ENCODE measurements around the gene CAMSAP1.

CAMSAP1 gene

GRCh38 chr9:135879619-135880018 is 27.7 kb downstream of the CAMSAP1 start:
- H3K4me1 ChIP-seq (ENCODE audit: insufficient read depth, insufficient read length): peaks cover 9% of the 10 kb centered on the region
- no peak for DNase-seq (ENCODE audit: low read depth, low spot score)
- H3K9ac ChIP-seq (ENCODE audit: insufficient read length, low read depth): no peak overlapping the region
- H3K9me3 ChIP-seq (ENCODE audit: insufficient read depth, low read length): no peaks in the 10 kb centered on the region
- H3K4me3 ChIP-seq (ENCODE audit: insufficient read length, low read depth): no peak overlapping the region
- H3K36me3 ChIP-seq (ENCODE audit: insufficient read depth, insufficient read length, low read length): peaks cover 33% of the 10 kb centered on the region
- TF ChIP-seq YY1 (IDR thresholded peaks at IDR 0.05; ENCODE audit: insufficient read depth, insufficient read length) (no peak), ZNF274 (IDR thresholded peaks at IDR 0.05; ENCODE audit: low read depth, low read length) (no peak), SUZ12 (IDR thresholded peaks at IDR 0.05; ENCODE audit: extremely low read depth, insufficient read depth, insufficient read length) (no peak)
- no peaks in the 10 kb centered on the region for H3K27me3 ChIP-seq (ENCODE audit: insufficient read depth, insufficient read length)

GRCh38 chr9:135879237-135879601 is 28.1 kb downstream of the CAMSAP1 start:
- Histone ChIP-seq H3K27me3 (ENCODE audit: insufficient read depth, insufficient read length) (no peaks in the 10 kb centered on the region), H3K36me3 (ENCODE audit: insufficient read depth, insufficient read length, low read length) (peaks cover 33% of the 10 kb centered on the region), H3K4me3 (ENCODE audit: insufficient read length, low read depth) (no peak overlapping the region), H3K4me1 (ENCODE audit: insufficient read depth, insufficient read length) (peaks cover 6% of the 10 kb centered on the region), H3K9ac (ENCODE audit: insufficient read length, low read depth) (no peak overlapping the region), H3K9me3 (ENCODE audit: insufficient read depth, low read length) (no peaks in the 10 kb centered on the region)
- DNase-seq (ENCODE audit: low read depth, low spot score): no peak
- TF ChIP-seq SUZ12 (IDR thresholded peaks at IDR 0.05; ENCODE audit: extremely low read depth, insufficient read depth, insufficient read length) (no peak), YY1 (IDR thresholded peaks at IDR 0.05; ENCODE audit: insufficient read depth, insufficient read length) (no peak), ZNF274 (IDR thresholded peaks at IDR 0.05; ENCODE audit: low read depth, low read length) (no peak)

GRCh38 chr9:135878528-135879236 is 28.7 kb downstream of the CAMSAP1 start:
- no peak overlapping the region for H3K4me3 ChIP-seq (ENCODE audit: insufficient read length, low read depth)
- H3K27me3 ChIP-seq (ENCODE audit: insufficient read depth, insufficient read length): no peaks in the 10 kb centered on the region
- H3K36me3 ChIP-seq (ENCODE audit: insufficient read depth, insufficient read length, low read length): peaks cover 33% of the 10 kb centered on the region
- no peak for TF ChIP-seq YY1 (IDR thresholded peaks at IDR 0.05; ENCODE audit: insufficient read depth, insufficient read length)
- TF ChIP-seq SUZ12 (IDR thresholded peaks at IDR 0.05; ENCODE audit: extremely low read depth, insufficient read depth, insufficient read length): no peak
- TF ChIP-seq ZNF274 (IDR thresholded peaks at IDR 0.05; ENCODE audit: low read depth, low read length): no peak
- peaks cover 6% of the 10 kb centered on the region for H3K4me1 ChIP-seq (ENCODE audit: insufficient read depth, insufficient read length)
- no peak overlapping the region for H3K9ac ChIP-seq (ENCODE audit: insufficient read length, low read depth)
- DNase-seq (ENCODE audit: low read depth, low spot score): no peak
- H3K9me3 ChIP-seq (ENCODE audit: insufficient read depth, low read length): no peaks in the 10 kb centered on the region

GRCh38 chr9:135877791-135878527 is 29.4 kb downstream of the CAMSAP1 start:
- H3K4me3 ChIP-seq (ENCODE audit: insufficient read length, low read depth): no peak overlapping the region
- H3K9ac ChIP-seq (ENCODE audit: insufficient read length, low read depth): no peak overlapping the region
- H3K27me3 ChIP-seq (ENCODE audit: insufficient read depth, insufficient read length): no peaks in the 10 kb centered on the region
- no peak for DNase-seq (ENCODE audit: low read depth, low spot score)
- H3K4me1 ChIP-seq (ENCODE audit: insufficient read depth, insufficient read length): peaks cover 6% of the 10 kb centered on the region
- TF ChIP-seq ZNF274 (IDR thresholded peaks at IDR 0.05; ENCODE audit: low read depth, low read length) (no peak), YY1 (IDR thresholded peaks at IDR 0.05; ENCODE audit: insufficient read depth, insufficient read length) (no peak), SUZ12 (IDR thresholded peaks at IDR 0.05; ENCODE audit: extremely low read depth, insufficient read depth, insufficient read length) (no peak)
- H3K9me3 ChIP-seq (ENCODE audit: insufficient read depth, low read length): no peaks in the 10 kb centered on the region
- peaks cover 33% of the 10 kb centered on the region for H3K36me3 ChIP-seq (ENCODE audit: insufficient read depth, insufficient read length, low read length)

- Histone ChIP-seq H3K4me3 (ENCODE audit: insufficient read length, low read depth) (no peak overlapping the region), H3K27me3 (ENCODE audit: insufficient read depth, insufficient read length) (no peaks in the 10 kb centered on the region), H3K36me3 (ENCODE audit: insufficient read depth, insufficient read length, low read length) (peaks cover 23% of the 10 kb centered on the region), H3K9ac (ENCODE audit: insufficient read length, low read depth) (no peak overlapping the region), H3K4me1 (ENCODE audit: insufficient read depth, insufficient read length) (peaks cover 6% of the 10 kb centered on the region), H3K9me3 (ENCODE audit: insufficient read depth, low read length) (no peaks in the 10 kb centered on the region)
- no peak for TF ChIP-seq YY1 (IDR thresholded peaks at IDR 0.05; ENCODE audit: insufficient read depth, insufficient read length)
- TF ChIP-seq ZNF274 (IDR thresholded peaks at IDR 0.05; ENCODE audit: low read depth, low read length): no peak
- TF ChIP-seq SUZ12 (IDR thresholded peaks at IDR 0.05; ENCODE audit: extremely low read depth, insufficient read depth, insufficient read length): no peak
- DNase-seq (ENCODE audit: low read depth, low spot score): no peak
Observed at GRCh38 chr9:135876936-135877335, 30.4 kb downstream of the CAMSAP1 start.

GRCh38 chr9:135874859-135875258 is 32.5 kb downstream of the CAMSAP1 start:
- no peak for TF ChIP-seq SUZ12 (IDR thresholded peaks at IDR 0.05; ENCODE audit: extremely low read depth, insufficient read depth, insufficient read length)
- no peak for TF ChIP-seq ZNF274 (IDR thresholded peaks at IDR 0.05; ENCODE audit: low read depth, low read length)
- no peak for TF ChIP-seq YY1 (IDR thresholded peaks at IDR 0.05; ENCODE audit: insufficient read depth, insufficient read length)
- Histone ChIP-seq H3K27me3 (ENCODE audit: insufficient read depth, insufficient read length) (no peaks in the 10 kb centered on the region), H3K9ac (ENCODE audit: insufficient read length, low read depth) (no peak overlapping the region), H3K4me3 (ENCODE audit: insufficient read length, low read depth) (no peak overlapping the region), H3K9me3 (ENCODE audit: insufficient read depth, low read length) (no peaks in the 10 kb centered on the region), H3K4me1 (ENCODE audit: insufficient read depth, insufficient read length) (peaks cover 6% of the 10 kb centered on the region), H3K36me3 (ENCODE audit: insufficient read depth, insufficient read length, low read length) (peaks cover 5% of the 10 kb centered on the region)
- no peak for DNase-seq (ENCODE audit: low read depth, low spot score)

- no peak overlapping the region for H3K4me3 ChIP-seq (ENCODE audit: insufficient read length, low read depth)
- no peaks in the 10 kb centered on the region for H3K4me1 ChIP-seq (ENCODE audit: insufficient read depth, insufficient read length)
- no peak overlapping the region for H3K9ac ChIP-seq (ENCODE audit: insufficient read length, low read depth)
- DNase-seq (ENCODE audit: low read depth, low spot score): no peak
- TF ChIP-seq ZNF274 (IDR thresholded peaks at IDR 0.05; ENCODE audit: low read depth, low read length) (no peak), SUZ12 (IDR thresholded peaks at IDR 0.05; ENCODE audit: extremely low read depth, insufficient read depth, insufficient read length) (no peak), YY1 (IDR thresholded peaks at IDR 0.05; ENCODE audit: insufficient read depth, insufficient read length) (no peak)
- peaks cover 7% of the 10 kb centered on the region for H3K36me3 ChIP-seq (ENCODE audit: insufficient read depth, insufficient read length, low read length)
- no peaks in the 10 kb centered on the region for H3K27me3 ChIP-seq (ENCODE audit: insufficient read depth, insufficient read length)
- no peaks in the 10 kb centered on the region for H3K9me3 ChIP-seq (ENCODE audit: insufficient read depth, low read length)
Observed at GRCh38 chr9:135869909-135870308, 37.4 kb downstream of the CAMSAP1 start.
